ENCODE measurements around the gene SLC23A2. TPM values are rescaled to one million over a fixed set of nuclear protein-coding genes. Genes with fewer than 3 reads are reported as not detected.

The SLC23A2 gene
- total RNA-seq, 1 donor from 2014 or later = 79.8 TPM

DNA sequence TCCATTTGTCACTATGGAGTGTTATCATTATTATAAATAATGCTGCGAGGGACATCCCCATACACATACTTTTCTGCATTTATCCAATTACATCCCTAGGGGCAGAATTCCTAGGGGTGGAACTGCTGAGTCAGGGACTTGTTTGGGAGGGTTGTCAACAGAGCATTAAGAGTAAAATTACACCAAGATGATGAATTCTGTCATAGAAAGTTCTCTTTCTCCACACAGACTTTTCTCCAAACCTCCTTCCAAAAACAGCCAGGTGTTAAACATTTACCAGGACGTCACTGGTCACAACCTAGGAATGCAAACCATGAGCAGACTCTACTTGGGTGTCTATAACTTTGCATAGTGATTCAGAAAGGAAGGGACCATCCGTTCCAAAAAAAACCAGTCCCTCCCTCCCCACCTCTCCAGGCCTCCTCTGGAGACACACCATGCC lies 184.1 kb downstream of the SLC23A2 start:
- H3K4me1 Mint-ChIP-seq = peaks cover 97% of the 10 kb centered on the region
- DNase-seq (no peak), ATAC-seq (ENCODE audit: low read depth) (no peak)
- H3K9me3 Mint-ChIP-seq = no peaks in the 10 kb centered on the region
- H3K36me3 Mint-ChIP-seq (ENCODE audit: low read depth) = peaks cover 77% of the 10 kb centered on the region
- intact Hi-C loops (cut with micrococcal nuclease) = no loop called here
- TF ChIP-seq, protein P1, sequence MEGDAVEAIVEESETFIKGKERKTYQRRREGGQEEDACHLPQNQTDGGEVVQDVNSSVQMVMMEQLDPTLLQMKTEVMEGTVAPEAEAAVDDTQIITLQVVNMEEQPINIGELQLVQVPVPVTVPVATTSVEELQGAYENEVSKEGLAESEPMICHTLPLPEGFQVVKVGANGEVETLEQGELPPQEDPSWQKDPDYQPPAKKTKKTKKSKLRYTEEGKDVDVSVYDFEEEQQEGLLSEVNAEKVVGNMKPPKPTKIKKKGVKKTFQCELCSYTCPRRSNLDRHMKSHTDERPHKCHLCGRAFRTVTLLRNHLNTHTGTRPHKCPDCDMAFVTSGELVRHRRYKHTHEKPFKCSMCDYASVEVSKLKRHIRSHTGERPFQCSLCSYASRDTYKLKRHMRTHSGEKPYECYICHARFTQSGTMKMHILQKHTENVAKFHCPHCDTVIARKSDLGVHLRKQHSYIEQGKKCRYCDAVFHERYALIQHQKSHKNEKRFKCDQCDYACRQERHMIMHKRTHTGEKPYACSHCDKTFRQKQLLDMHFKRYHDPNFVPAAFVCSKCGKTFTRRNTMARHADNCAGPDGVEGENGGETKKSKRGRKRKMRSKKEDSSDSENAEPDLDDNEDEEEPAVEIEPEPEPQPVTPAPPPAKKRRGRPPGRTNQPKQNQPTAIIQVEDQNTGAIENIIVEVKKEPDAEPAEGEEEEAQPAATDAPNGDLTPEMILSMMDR (IDR thresholded peaks at IDR 0.05) = no peak
- ChIA-PET POLR2A (no interaction called here), CTCF (no interaction called here)
- H3K4me3 Mint-ChIP-seq = no peak overlapping the region
- H3K27ac Mint-ChIP-seq = peak overlapping the region; percentile 50
- no peaks in the 10 kb centered on the region for H3K27me3 Mint-ChIP-seq

DNA sequence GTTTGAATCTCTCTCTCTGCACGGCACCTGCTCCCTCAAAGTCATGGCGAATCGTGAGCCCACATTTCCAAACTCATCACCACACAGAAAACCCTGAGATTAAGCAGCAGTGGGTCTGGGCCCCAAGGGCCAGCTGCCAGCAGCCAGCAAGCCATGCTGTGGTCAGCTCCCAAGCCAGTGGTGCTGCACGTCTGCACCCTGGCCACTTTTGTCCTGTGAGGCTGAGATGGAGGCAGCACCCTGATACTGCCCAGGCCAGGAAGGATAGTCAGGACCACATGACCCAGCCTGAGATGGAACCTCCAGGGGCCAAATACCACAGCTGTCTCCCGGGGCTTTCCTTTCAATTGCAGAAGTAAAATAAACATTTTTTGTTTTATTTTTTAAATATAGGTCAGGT lies 185.7 kb downstream of the SLC23A2 start:
- Mint-ChIP-seq H3K4me1 (peaks cover 97% of the 10 kb centered on the region), H3K27me3 (no peaks in the 10 kb centered on the region), H3K4me3 (peak overlapping the region; percentile 89), H3K27ac (peak overlapping the region; percentile 99), H3K36me3 (ENCODE audit: low read depth) (peaks cover 68% of the 10 kb centered on the region), H3K9me3 (no peaks in the 10 kb centered on the region)
- ChIA-PET POLR2A (interaction anchor here (0.7 to 5.2 kb wide), 9 partner anchors 12 to 311 kb away, joined by 3 to 35 read pairs (median 8); partner anchors contain the start of gene CDS2), CTCF (interaction anchor here (0.8 to 3.7 kb wide), 4 partner anchors 10 to 140 kb away, joined by 3 to 18 read pairs (median 5); no protein-coding TSS in a partner anchor)
- TF ChIP-seq, protein P1 (IDR thresholded peaks at IDR 0.05) = no peak
- ATAC-seq (ENCODE audit: low read depth) (no peak), DNase-seq (no peak)
- intact Hi-C loops (cut with micrococcal nuclease) = loop anchor here (2.0 kb wide), 3 partner anchors 263 to 837 kb away; partner anchors contain the start of gene CDS2

GRCh38 chr20:4814696-4815252 lies 186.5 kb downstream of the SLC23A2 start:
- peak; percentile 60 for ATAC-seq (ENCODE audit: low read depth)
- Mint-ChIP-seq H3K9me3 (no peaks in the 10 kb centered on the region), H3K4me1 (peaks cover 98% of the 10 kb centered on the region), H3K27ac (peak overlapping the region; percentile 99), H3K36me3 (ENCODE audit: low read depth) (peaks cover 66% of the 10 kb centered on the region), H3K4me3 (peak overlapping the region; percentile 89), H3K27me3 (no peaks in the 10 kb centered on the region)
- DNase-seq = peak; percentile 73
- intact Hi-C loops (cut with micrococcal nuclease) = loop anchor here (1.0 to 5.0 kb wide), 9 partner anchors 30 to 1138 kb away; partner anchors contain the start of genes CDS2, MCM8 and TRMT6
- CTCF ChIA-PET = interaction anchor here (0.9 to 3.7 kb wide), 8 partner anchors 9 to 312 kb away, joined by 3 to 18 read pairs (median 4); partner anchors contain the start of gene CDS2
- TF ChIP-seq, protein P1 (IDR thresholded peaks at IDR 0.05) = no peak
- POLR2A ChIA-PET = interaction anchor here (0.9 to 5.2 kb wide), 20 partner anchors 9 to 312 kb away, joined by 3 to 44 read pairs (median 8); partner anchors contain the start of genes CDS2 and PCNA

DNA sequence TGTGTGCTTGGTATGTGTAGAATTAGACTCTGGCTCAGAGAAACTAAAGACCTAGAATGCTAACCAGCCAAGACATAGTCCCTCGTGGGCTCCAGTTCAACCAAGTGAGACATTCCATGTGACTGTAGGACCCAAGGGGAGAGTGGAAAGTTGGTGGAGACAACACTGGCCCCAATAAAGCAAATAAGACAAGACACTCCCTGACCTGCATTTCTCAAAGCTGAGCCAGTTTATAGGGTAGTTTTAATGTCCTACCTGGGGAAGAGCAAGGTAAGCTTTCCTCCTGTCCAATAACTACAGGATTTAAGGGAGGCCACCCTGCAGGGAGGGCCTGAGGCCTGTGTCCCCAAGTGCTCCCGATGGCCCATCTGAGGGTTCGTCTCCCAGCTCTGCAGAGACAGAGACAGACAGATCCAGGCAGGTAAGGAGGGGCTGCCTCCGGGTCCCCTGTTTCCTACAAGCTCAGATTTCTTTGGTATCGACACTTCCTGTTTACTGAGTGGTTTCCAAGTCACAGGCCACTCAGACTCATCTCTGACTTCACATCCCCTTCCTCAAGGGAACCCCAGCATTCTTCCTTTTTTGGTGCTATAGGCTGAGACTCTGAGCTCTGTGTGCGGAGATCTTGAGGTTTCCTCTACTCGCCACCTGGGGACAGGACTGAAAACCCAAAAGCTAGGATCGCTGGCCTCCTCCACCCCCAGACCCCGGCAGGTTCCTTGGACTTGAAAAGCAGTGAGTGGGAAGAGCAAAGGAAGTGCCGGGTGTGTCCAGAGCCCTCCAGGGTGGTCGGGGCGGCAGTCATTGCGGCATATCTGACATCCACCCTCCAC lies 187.2 kb downstream of the SLC23A2 start:
- ChIA-PET CTCF (interaction anchor here (0.9 to 3.7 kb wide), 9 partner anchors 8 to 313 kb away, joined by 3 to 18 read pairs (median 4); partner anchors contain the start of gene CDS2), POLR2A (interaction anchor here (0.5 to 5.2 kb wide), 28 partner anchors 8 to 313 kb away, joined by 3 to 44 read pairs (median 6); partner anchors contain the start of genes CDS2 and PCNA)
- DNase-seq (peak; percentile 70), ATAC-seq (ENCODE audit: low read depth) (peak; percentile 49)
- intact Hi-C loops (cut with micrococcal nuclease) = loop anchor here (1.0 to 5.0 kb wide), 10 partner anchors 15 to 1138 kb away; partner anchors contain the start of genes CDS2, MCM8 and TRMT6
- H3K27me3 Mint-ChIP-seq = no peaks in the 10 kb centered on the region
- peak overlapping the region; percentile 89 for H3K4me3 Mint-ChIP-seq
- peaks cover 98% of the 10 kb centered on the region for H3K4me1 Mint-ChIP-seq
- H3K36me3 Mint-ChIP-seq (ENCODE audit: low read depth) = peaks cover 66% of the 10 kb centered on the region
- H3K27ac Mint-ChIP-seq = peak overlapping the region; percentile 99
- H3K9me3 Mint-ChIP-seq = no peaks in the 10 kb centered on the region
- TF ChIP-seq, protein P1 (IDR thresholded peaks at IDR 0.05) = no peak
